HG03095 (cell line): Measurements from ENCODE around the gene IL7R.
"Not testable (repeated sequence)": the region's sequence is repeated elsewhere in the genome, so short reads cannot be mapped to it uniquely, and the experiment has no call there.

Source experiments
- ATAC-seq: cut with Tn5 transposase; IDR thresholded peaks from one replicate; pipeline ENCODE4 v1.9.1; 2021; ENCODE audit warnings: moderate library complexity; ENCODE audit not compliant: unreplicated experiment

The IL7R gene

GRCh38 chr5:35870605-35871004 is 13.9 kb downstream of the IL7R start:
- ATAC-seq, result no peak

- no peak for ATAC-seq
Measured at GRCh38 chr5:35876454-35876853, 19.8 kb downstream of the IL7R start.

GRCh38 chr5:35876922-35877321 is 20.2 kb downstream of the IL7R start:
- no peak for ATAC-seq

GRCh38 chr5:35877655-35878054 is 21.0 kb downstream of the IL7R start:
- no peak for ATAC-seq

- ATAC-seq, result no peak
Measured at GRCh38 chr5:35878079-35878478, 21.4 kb downstream of the IL7R start.

- no peak for ATAC-seq
Measured at GRCh38 chr5:35879096-35879495, 22.4 kb downstream of the IL7R start.

GRCh38 chr5:35879649-35880048 is 23.0 kb downstream of the IL7R start:
- ATAC-seq, result no peak

GRCh38 chr5:35880156-35880555 is 23.5 kb downstream of the IL7R start:
- no peak for ATAC-seq

GRCh38 chr5:35881758-35882157 is 25.1 kb downstream of the IL7R start:
- ATAC-seq, result no peak

GRCh38 chr5:35884191-35884769 is 27.6 kb downstream of the IL7R start:
- ATAC-seq, result peak; percentile 79

- peak; percentile 22 for ATAC-seq
Measured at GRCh38 chr5:35884773-35885172, 28.1 kb downstream of the IL7R start.

- no peak for ATAC-seq
Measured at GRCh38 chr5:35886381-35886780, 29.7 kb downstream of the IL7R start.

- ATAC-seq, result no peak
Measured at GRCh38 chr5:35887321-35888100, 30.8 kb downstream of the IL7R start.

GRCh38 chr5:35890021-35891020 is 33.6 kb downstream of the IL7R start:
- no peak for ATAC-seq

GRCh38 chr5:35892799-35893198 is 36.1 kb downstream of the IL7R start:
- ATAC-seq, result not testable (repeated sequence)

- no peak for ATAC-seq
Measured at GRCh38 chr5:35894131-35894530, 37.4 kb downstream of the IL7R start.

- no peak for ATAC-seq
Measured at GRCh38 chr5:35898952-35899660, 42.4 kb downstream of the IL7R start.

GRCh38 chr5:35899800-35900199 is 43.1 kb downstream of the IL7R start:
- ATAC-seq, result peak; percentile 33

GRCh38 chr5:35900972-35901695 is 44.4 kb downstream of the IL7R start:
- no peak for ATAC-seq

GRCh38 chr5:35902046-35902672 is 45.5 kb downstream of the IL7R start:
- ATAC-seq, result peak; percentile 49
